ENCODE results near the gene CCL16. TPM values are rescaled to one million over a fixed set of nuclear protein-coding genes. Genes with fewer than 3 reads are reported as not detected.

Gene CCL16
- total and polyA plus RNA-seq, 2 experiments from 2014 or later = not detected

DNA sequence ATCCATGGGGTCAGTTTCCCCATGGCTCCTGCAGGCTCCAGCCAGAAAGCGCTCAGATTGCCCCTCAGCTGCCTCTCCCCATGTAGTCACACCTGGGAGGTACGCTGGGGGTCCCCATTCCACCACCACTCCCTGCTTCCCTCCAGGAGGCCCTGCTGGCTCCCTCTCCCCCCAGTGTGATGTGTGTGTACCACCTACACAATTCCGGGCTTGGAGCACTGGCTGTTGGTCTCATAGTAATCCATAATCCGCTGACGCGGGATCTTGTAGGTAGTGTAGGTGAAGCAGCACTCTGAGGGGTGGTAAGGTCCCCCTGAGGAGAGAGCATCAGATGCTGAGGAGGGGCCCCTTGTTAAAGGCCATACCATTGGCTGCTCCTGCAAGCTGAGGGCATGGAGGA lies 2.8 kb upstream of the CCL16 start:
- Histone ChIP-seq H3K79me2 (replicated peaks; ENCODE audit: insufficient read depth) (no peaks in the 10 kb centered on the region), H3K4me2 (no peak overlapping the region), H4K20me1 (replicated peaks; ENCODE audit: insufficient read depth) (no peaks in the 10 kb centered on the region), H3K27me3 (ENCODE audit: insufficient read depth) (no peaks in the 10 kb centered on the region), H3K27ac (ENCODE audit: low read depth) (no peak overlapping the region), H3K36me3 (ENCODE audit: insufficient read depth) (no peaks in the 10 kb centered on the region), H3K4me3 (no peak overlapping the region), H3F3A (replicated peaks; ENCODE audit: low read depth) (no peaks in the 10 kb centered on the region), H3K9me2 (ENCODE audit: insufficient read depth) (peaks cover 7% of the 10 kb centered on the region; the same call in 1 of the 2 replicates), H2AFZ (no peak overlapping the region), H3K4me1 (ENCODE audit: insufficient read depth) (no peaks in the 10 kb centered on the region)
- Mint-ChIP-seq H3K4me1 (no peaks in the 10 kb centered on the region), H3K9me3 (no peaks in the 10 kb centered on the region), H3K36me3 (ENCODE audit: low read depth) (no peaks in the 10 kb centered on the region), H3K27me3 (ENCODE audit: insufficient read depth, low read depth, poor library complexity) (peaks cover 6% of the 10 kb centered on the region), H3K4me3 (no peak overlapping the region), H3K27ac (no peak overlapping the region)
- ATAC-seq (no peak), DNase-seq (ENCODE audit: low spot score) (no peak)
- TF ChIP-seq, protein P1, sequence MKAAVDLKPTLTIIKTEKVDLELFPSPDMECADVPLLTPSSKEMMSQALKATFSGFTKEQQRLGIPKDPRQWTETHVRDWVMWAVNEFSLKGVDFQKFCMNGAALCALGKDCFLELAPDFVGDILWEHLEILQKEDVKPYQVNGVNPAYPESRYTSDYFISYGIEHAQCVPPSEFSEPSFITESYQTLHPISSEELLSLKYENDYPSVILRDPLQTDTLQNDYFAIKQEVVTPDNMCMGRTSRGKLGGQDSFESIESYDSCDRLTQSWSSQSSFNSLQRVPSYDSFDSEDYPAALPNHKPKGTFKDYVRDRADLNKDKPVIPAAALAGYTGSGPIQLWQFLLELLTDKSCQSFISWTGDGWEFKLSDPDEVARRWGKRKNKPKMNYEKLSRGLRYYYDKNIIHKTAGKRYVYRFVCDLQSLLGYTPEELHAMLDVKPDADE (IDR thresholded peaks at IDR 0.05) = no peak
- TF ChIP-seq EZH2phosphoT487 (IDR thresholded peaks at IDR 0.05; ENCODE audit: unreplicated experiment) (no peak), EZH2 (IDR thresholded peaks at IDR 0.05; ENCODE audit: low read depth, unreplicated experiment) (no peak), CTCF (conservative IDR thresholded peaks at IDR 0.05; ENCODE audit: low read depth in 2 of 2) (no peak)

DNA sequence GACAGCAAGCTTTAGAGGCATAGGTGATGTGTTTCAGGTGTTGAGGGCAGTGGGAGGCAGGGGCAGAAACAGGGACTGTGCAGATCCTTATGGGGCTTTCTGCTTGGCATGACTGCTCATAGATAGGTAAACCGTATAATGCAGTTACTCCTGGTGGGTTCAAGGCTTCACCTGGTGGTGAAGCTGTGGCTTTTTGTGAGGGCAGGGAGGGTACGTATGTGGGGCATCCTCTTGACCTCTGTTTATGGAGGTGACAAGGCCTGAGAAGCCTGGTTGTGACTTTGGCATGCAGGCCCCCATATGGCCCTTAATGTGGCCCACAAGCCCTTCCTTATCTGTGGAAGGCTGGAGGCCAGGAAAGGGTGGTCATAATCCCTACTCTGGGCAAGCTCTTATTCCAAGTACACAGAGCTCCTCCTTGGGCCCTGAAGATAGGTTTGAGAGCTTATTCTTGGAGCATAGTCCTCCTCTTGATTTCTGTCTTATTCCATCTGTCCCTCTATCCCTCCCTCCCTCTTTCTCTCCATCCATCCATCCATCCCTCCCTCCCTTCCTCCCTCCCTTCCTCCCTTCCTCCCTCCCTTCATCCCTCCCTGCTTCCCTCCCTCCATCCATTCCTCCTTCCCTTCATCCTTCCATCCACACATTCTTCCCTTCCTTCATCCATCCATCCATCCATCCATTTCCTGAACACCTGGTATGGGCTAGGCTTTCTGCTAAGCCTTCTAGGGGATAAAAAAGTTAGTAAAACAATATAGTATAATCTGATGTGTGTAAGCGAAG lies 1.3 kb upstream of the CCL16 start:
- Histone ChIP-seq H3K4me3 (no peak overlapping the region), H3K27ac (ENCODE audit: low read depth) (no peak overlapping the region), H2AFZ (no peak overlapping the region), H3K27me3 (ENCODE audit: insufficient read depth) (no peaks in the 10 kb centered on the region), H3K79me2 (replicated peaks; ENCODE audit: insufficient read depth) (no peaks in the 10 kb centered on the region), H3K9me2 (ENCODE audit: insufficient read depth) (peaks cover 7% of the 10 kb centered on the region; the same call in 1 of the 2 replicates), H4K20me1 (replicated peaks; ENCODE audit: insufficient read depth) (no peaks in the 10 kb centered on the region), H3K4me2 (no peak overlapping the region), H3F3A (replicated peaks; ENCODE audit: low read depth) (no peaks in the 10 kb centered on the region), H3K36me3 (ENCODE audit: insufficient read depth) (no peaks in the 10 kb centered on the region), H3K4me1 (ENCODE audit: insufficient read depth) (no peaks in the 10 kb centered on the region)
- Mint-ChIP-seq H3K9me3 (no peaks in the 10 kb centered on the region), H3K27me3 (ENCODE audit: insufficient read depth, low read depth, poor library complexity) (peaks cover 6% of the 10 kb centered on the region), H3K27ac (no peak overlapping the region), H3K36me3 (ENCODE audit: low read depth) (no peaks in the 10 kb centered on the region), H3K4me3 (no peak overlapping the region), H3K4me1 (no peaks in the 10 kb centered on the region)
- no peak for TF ChIP-seq ZNF331 (CRISPR knock-in tag; IDR thresholded peaks at IDR 0.05; ENCODE audit: low read depth)
- TF ChIP-seq EZH2phosphoT487 (IDR thresholded peaks at IDR 0.05; ENCODE audit: unreplicated experiment) = no peak
- TF ChIP-seq, protein P2, sequence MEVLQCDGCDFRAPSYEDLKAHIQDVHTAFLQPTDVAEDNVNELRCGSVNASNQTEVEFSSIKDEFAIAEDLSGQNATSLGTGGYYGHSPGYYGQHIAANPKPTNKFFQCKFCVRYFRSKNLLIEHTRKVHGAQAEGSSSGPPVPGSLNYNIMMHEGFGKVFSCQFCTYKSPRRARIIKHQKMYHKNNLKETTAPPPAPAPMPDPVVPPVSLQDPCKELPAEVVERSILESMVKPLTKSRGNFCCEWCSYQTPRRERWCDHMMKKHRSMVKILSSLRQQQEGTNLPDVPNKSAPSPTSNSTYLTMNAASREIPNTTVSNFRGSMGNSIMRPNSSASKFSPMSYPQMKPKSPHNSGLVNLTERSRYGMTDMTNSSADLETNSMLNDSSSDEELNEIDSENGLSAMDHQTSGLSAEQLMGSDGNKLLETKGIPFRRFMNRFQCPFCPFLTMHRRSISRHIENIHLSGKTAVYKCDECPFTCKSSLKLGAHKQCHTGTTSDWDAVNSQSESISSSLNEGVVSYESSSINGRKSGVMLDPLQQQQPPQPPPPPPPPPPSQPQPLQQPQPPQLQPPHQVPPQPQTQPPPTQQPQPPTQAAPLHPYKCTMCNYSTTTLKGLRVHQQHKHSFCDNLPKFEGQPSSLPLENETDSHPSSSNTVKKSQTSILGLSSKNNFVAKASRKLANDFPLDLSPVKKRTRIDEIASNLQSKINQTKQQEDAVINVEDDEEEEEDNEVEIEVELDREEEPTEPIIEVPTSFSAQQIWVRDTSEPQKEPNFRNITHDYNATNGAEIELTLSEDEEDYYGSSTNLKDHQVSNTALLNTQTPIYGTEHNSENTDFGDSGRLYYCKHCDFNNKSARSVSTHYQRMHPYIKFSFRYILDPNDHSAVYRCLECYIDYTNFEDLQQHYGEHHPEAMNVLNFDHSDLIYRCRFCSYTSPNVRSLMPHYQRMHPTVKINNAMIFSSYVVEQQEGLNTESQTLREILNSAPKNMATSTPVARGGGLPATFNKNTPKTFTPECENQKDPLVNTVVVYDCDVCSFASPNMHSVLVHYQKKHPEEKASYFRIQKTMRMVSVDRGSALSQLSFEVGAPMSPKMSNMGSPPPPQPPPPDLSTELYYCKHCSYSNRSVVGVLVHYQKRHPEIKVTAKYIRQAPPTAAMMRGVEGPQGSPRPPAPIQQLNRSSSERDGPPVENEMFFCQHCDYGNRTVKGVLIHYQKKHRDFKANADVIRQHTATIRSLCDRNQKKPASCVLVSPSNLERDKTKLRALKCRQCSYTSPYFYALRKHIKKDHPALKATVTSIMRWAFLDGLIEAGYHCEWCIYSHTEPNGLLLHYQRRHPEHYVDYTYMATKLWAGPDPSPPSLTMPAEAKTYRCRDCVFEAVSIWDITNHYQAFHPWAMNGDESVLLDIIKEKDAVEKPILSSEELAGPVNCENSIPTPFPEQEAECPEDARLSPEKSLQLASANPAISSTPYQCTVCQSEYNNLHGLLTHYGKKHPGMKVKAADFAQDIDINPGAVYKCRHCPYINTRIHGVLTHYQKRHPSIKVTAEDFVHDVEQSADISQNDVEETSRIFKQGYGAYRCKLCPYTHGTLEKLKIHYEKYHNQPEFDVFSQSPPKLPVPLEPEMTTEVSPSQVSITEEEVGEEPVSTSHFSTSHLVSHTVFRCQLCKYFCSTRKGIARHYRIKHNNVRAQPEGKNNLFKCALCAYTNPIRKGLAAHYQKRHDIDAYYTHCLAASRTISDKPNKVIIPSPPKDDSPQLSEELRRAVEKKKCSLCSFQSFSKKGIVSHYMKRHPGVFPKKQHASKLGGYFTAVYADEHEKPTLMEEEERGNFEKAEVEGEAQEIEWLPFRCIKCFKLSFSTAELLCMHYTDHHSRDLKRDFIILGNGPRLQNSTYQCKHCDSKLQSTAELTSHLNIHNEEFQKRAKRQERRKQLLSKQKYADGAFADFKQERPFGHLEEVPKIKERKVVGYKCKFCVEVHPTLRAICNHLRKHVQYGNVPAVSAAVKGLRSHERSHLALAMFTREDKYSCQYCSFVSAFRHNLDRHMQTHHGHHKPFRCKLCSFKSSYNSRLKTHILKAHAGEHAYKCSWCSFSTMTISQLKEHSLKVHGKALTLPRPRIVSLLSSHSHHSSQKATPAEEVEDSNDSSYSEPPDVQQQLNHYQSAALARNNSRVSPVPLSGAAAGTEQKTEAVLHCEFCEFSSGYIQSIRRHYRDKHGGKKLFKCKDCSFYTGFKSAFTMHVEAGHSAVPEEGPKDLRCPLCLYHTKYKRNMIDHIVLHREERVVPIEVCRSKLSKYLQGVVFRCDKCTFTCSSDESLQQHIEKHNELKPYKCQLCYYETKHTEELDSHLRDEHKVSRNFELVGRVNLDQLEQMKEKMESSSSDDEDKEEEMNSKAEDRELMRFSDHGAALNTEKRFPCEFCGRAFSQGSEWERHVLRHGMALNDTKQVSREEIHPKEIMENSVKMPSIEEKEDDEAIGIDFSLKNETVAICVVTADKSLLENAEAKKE (CRISPR knock-in tag; IDR thresholded peaks at IDR 0.05) = no peak
- TF ChIP-seq POLR2AphosphoS5 (IDR thresholded peaks at IDR 0.05; ENCODE audit: low read depth) = no peak
- no peak for ATAC-seq
- DNase-seq (ENCODE audit: low spot score) = no peak
